Lower lobe of right lung (tissue), 2 donors: ENCODE measurements around the gene TBXAS1. TPM values are rescaled to one million over a fixed set of nuclear protein-coding genes. Genes with fewer than 3 reads are reported as not detected.

ENCODE experiments used
- ATAC-seq, 2 donors: fragments of 200-7000 bp; cut with Tn5 transposase; one replicate each; pipeline ENCODE4 v1.9.1; 2020 to 2022; ENCODE audit warnings: mild to moderate bottlenecking in 2 of 2, moderate library complexity in 2 of 2
- DNase-seq: peaks from one replicate; pipeline ENCODE4 v3.0.0-alpha.2; 2020
- H3K27ac ChIP-seq: fragments of 200-600 bp; one replicate; pipeline ENCODE4 v1.8.0; 2022
- H3K27me3 ChIP-seq: fragments of 200-600 bp; one replicate; pipeline ENCODE4 v1.8.0; 2022; ENCODE audit warnings: low read depth
- H3K36me3 ChIP-seq: fragments of 200-600 bp; one replicate; pipeline ENCODE4 v1.8.0; 2022; ENCODE audit warnings: mild to moderate bottlenecking
- H3K4me1 ChIP-seq: fragments of 200-600 bp; one replicate; pipeline ENCODE4 v1.8.0; 2022
- H3K4me3 ChIP-seq: fragments of 200-600 bp; one replicate; pipeline ENCODE4 v1.8.0; 2022; ENCODE audit warnings: mild to moderate bottlenecking
- H3K9me3 ChIP-seq: fragments of 200-600 bp; one replicate; pipeline ENCODE4 v1.8.0; 2022
- intact Hi-C: fragments of 100-400 bp; cut with DNase I; formaldehyde crosslinking; loops from one replicate; pipeline ENCODE4 v1.11.0; 2022
- total RNA-seq: library from RNA; stranded (reverse); fragmentation: NEBNext Ultra II Directional; extraction: Animal tissue kit (Norgen Biotek cat#: 25700); gene quantifications from one replicate; pipeline ENCODE4 v1.2.1, GENCODE V29; 2021
- TF ChIP-seq, protein P1 (sequence below): fragments of 200-600 bp; IDR thresholded peaks from one replicate; pipeline ENCODE4 v1.8.0; 2022; ENCODE audit warnings: antibody characterized with exemption, mild to moderate bottlenecking
- donor health status: DM: no; HTN: yes; CAD: no; lungs with severe emphysema.

Gene TBXAS1
- total RNA-seq, 1 donor from 2014 or later: 92.6 TPM

DNA sequence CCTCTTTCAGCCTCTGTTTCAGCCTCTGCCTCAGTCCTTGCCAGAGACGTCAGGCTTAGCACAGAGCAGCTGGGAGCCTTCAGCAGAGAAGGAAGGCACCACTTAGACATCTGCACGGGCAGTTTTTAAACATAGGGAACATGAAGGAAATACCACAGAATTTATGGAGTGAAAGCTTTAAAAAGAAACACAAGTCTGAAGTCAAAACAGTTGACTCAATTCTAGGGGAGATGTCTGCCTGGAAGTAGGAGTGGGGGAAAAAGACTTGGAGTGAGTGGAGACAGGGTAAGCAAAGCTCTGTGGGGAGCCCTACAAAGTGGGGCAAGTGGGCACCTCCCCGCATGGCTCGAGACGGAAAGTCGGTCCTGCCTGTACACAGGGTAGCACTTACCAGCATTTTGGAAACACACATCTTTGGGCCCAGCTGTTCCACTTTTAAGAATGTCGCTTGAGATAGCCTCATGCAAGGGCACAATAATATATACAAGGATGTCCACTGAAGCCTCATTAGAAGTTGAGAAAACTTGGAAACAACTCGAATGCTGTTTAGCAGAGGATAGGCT lies 5.0 kb upstream of the TBXAS1 start:
- no peak for DNase-seq
- H3K9me3 ChIP-seq: no peaks in the 10 kb centered on the region
- intact Hi-C loops: no loop called here
- no peak overlapping the region for H3K4me3 ChIP-seq
- no peak overlapping the region for H3K27ac ChIP-seq
- peak; percentile 38 to 50 for ATAC-seq
- no peaks in the 10 kb centered on the region for H3K36me3 ChIP-seq
- no peaks in the 10 kb centered on the region for H3K27me3 ChIP-seq
- H3K4me1 ChIP-seq: peaks cover 9% of the 10 kb centered on the region
- TF ChIP-seq, protein P1, sequence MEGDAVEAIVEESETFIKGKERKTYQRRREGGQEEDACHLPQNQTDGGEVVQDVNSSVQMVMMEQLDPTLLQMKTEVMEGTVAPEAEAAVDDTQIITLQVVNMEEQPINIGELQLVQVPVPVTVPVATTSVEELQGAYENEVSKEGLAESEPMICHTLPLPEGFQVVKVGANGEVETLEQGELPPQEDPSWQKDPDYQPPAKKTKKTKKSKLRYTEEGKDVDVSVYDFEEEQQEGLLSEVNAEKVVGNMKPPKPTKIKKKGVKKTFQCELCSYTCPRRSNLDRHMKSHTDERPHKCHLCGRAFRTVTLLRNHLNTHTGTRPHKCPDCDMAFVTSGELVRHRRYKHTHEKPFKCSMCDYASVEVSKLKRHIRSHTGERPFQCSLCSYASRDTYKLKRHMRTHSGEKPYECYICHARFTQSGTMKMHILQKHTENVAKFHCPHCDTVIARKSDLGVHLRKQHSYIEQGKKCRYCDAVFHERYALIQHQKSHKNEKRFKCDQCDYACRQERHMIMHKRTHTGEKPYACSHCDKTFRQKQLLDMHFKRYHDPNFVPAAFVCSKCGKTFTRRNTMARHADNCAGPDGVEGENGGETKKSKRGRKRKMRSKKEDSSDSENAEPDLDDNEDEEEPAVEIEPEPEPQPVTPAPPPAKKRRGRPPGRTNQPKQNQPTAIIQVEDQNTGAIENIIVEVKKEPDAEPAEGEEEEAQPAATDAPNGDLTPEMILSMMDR: no peak

DNA sequence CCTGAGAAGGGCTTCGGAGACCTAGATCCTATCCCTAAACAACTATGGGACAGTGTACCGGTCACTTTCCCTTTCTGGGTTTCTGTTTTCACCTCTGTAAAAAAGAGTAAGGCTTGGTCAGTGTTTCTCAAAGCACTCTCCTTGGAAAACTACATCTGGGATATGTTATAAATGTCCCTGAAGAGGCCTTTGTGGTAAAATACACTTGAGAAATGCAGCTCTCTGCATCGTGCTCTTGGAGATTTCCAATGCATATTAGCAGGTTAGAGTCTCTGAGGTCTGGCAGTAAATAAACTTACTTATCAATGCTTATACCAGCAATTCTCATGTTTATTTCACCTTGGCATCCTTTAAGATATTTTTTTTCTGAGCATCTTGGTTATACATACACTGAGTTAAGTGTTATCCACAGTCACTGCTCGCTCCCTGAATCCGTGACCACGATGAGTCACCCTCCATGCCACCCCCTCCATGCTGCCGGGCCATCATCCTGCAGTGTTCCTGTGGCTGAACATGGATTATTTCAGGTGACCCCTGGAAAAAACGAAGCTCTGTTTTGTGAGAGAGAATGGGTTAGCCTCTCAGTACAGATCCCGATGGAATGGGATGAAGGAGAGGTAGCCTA lies 3.3 kb upstream of the TBXAS1 start:
- H3K36me3 ChIP-seq: no peaks in the 10 kb centered on the region
- no peak overlapping the region for H3K4me3 ChIP-seq
- H3K9me3 ChIP-seq: no peaks in the 10 kb centered on the region
- intact Hi-C loops: no loop called here
- H3K27me3 ChIP-seq: no peaks in the 10 kb centered on the region
- no peak for ATAC-seq
- no peak overlapping the region for H3K27ac ChIP-seq
- TF ChIP-seq, protein P1: no peak
- DNase-seq: no peak
- H3K4me1 ChIP-seq: peaks cover 17% of the 10 kb centered on the region

DNA sequence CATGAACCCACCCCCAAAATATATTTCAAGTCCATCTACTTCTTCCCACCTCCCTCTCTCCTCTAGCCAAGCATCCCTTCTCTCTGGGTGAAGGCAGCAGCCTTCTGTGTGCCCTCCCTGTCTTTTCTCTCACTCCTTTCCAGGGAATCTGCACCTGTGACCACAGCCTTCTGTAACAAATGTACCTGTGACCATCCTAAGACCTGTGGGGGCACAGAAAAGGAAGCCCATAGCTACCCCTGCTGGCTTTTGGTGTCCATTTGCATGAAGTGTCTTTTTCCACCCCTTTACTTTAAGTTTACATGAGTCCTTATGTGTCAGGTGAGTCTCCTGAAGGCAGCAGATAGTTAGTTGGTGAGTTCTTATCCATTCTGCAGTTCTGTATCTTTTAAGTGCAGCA lies 2.0 kb upstream of the TBXAS1 start:
- ATAC-seq: no peak
- H3K4me3 ChIP-seq: no peak overlapping the region
- peaks cover 17% of the 10 kb centered on the region for H3K4me1 ChIP-seq
- TF ChIP-seq, protein P1: no peak
- H3K27ac ChIP-seq: no peak overlapping the region
- intact Hi-C loops: no loop called here
- H3K36me3 ChIP-seq: no peaks in the 10 kb centered on the region
- no peak for DNase-seq
- H3K9me3 ChIP-seq: no peaks in the 10 kb centered on the region
- H3K27me3 ChIP-seq: no peaks in the 10 kb centered on the region

DNA sequence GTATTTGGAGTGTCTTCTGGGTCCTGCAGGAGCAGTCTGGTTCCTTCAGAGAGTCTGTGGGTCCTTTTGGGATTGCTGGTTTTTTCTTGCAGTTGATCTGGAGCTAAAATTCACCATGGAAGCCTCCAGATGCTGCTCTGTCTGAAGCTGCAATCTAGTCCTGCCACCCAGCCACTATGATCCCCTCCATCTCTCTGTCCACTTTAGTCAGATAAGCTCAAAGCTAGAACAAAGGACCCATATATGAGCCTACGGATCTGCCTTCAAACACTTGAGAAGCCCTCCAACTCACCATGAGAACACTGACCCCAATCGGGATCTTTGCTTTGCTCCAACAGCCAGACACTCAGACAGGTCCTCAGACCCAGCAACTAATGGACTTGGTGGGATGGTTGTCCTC lies 618 bp upstream of the TBXAS1 start:
- intact Hi-C loops: no loop called here
- no peaks in the 10 kb centered on the region for H3K36me3 ChIP-seq
- no peak for DNase-seq
- peaks cover 17% of the 10 kb centered on the region for H3K4me1 ChIP-seq
- ATAC-seq: no peak
- H3K9me3 ChIP-seq: no peaks in the 10 kb centered on the region
- TF ChIP-seq, protein P1: no peak
- no peaks in the 10 kb centered on the region for H3K27me3 ChIP-seq
- peak overlapping the region; percentile 56 for H3K27ac ChIP-seq
- H3K4me3 ChIP-seq: no peak overlapping the region

DNA sequence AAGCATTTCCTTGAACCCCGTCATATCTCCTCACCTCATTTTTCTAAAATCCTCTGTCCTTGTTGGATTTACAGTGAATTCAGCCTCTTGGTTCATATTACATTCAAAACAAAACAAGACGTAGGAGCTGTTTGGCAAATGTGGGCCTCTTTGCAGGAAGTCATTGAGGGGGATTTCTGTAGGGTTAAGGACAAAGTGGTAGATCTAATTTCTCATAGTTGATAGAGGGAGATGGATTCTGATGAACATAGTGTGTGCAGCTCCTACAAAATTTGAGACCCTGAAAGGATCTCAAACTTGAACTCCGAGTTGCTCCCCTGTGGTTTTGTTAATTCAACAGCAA lies 682 bp downstream of the TBXAS1 start:
- Histone ChIP-seq H3K4me3 (peak overlapping the region; percentile 44), H3K9me3 (peaks cover 7% of the 10 kb centered on the region), H3K27me3 (no peaks in the 10 kb centered on the region), H3K4me1 (peaks cover 17% of the 10 kb centered on the region), H3K36me3 (no peaks in the 10 kb centered on the region), H3K27ac (peak overlapping the region; percentile 76)
- DNase-seq (no peak), ATAC-seq (peak in 1 of 2 donors; percentile 23)
- TF ChIP-seq, protein P1: no peak
- intact Hi-C loops: no loop called here
